MG63 (cell line): ENCODE measurements around the gene CELF1. TPM values are rescaled to one million over a fixed set of nuclear protein-coding genes. Genes with fewer than 3 reads are reported as not detected.

Experiments used
- DNase-seq: peaks from one replicate; pipeline ENCODE4 v3.0.0-alpha.2; 2020
- H3K27me3 ChIP-seq: fragments of 250-450 bp; sonication (Bioruptor Pico); 2 replicates; pipeline ENCODE4 v1.5.1; 2020; ENCODE audit warnings: mild to moderate bottlenecking, moderate library complexity
- H3K36me3 ChIP-seq: fragments of 250-450 bp; sonication (Bioruptor Pico); 2 replicates; pipeline ENCODE4 v1.5.1; 2020; ENCODE audit warnings: mild to moderate bottlenecking, moderate library complexity
- H3K4me3 ChIP-seq: fragments of 250-450 bp; sonication (Bioruptor Pico); 2 replicates; pipeline ENCODE4 v1.5.1; 2020; ENCODE audit warnings: mild to moderate bottlenecking, moderate library complexity
- H3K9me3 ChIP-seq: fragments of 250-450 bp; sonication (Bioruptor Pico); 2 replicates; pipeline ENCODE4 v1.5.1; 2020; ENCODE audit warnings: mild to moderate bottlenecking, moderate library complexity
- total RNA-seq: library from RNA; depleted of rRNA; stranded (reverse); fragments of >200 nt; shearing (Covaris generic); gene quantifications from 2 replicates; pipeline ENCODE4 v1.2.3, GENCODE V29; 2014; ENCODE audit warnings: low replicate concordance; rRNA removed

CELF1 gene
- total RNA-seq = 69.3 and 86.9 TPM in 2 replicates

DNA sequence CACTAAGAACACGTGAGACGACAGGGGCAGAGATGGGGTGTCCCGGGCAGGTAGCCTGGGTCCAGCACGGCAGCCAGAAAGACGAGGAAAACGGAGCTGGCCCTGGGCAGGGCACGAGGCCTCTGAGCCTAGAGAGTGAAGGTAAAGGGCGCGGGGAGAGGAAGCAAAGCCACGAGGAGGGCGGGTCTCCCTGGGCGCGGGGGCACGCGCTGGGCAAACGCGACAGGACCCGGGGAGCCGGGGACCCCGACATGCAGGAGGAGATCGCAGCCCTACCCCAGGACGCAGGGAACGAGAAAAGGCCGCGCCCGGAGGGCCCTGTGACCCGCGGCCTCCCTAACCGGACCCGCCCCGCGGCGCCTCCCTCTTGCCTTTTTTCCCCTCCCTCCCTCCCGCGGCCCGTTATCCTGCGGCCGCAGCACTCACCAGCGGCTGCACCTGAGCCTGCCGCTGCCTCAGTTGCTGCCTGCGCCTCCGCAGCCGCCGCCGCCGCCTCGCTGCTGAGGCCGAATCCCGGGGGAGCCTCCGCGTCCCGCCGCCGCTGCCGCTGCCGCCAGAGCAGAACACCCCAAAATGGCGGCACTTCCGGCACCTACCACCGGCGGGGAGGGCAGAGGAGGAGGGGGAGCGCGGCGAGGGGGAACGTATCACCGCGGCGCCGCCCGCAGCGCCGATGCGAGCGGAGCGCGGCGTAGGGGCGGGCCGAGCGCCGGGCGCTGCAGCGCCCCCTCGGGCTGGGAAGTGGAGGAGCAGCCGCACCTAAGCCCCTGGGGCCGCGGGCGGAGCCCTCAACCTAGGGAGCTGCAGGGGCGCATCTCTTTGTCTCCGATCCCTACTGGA lies at the start of gene CELF1:
Gene CELF1 (minus strand): TSS at position 567 of the 840 bp plus-strand sequence. CDS start 53,609 bp downstream, outside the sequence.
- Histone ChIP-seq H3K27me3 (no peaks in the 10 kb centered on the region), H3K4me3 (peak within 1 kb of the TSS; percentile 94), H3K36me3 (peaks cover 32% of the 10 kb centered on the region), H3K9me3 (no peaks in the 10 kb centered on the region)
- DNase-seq = peak; percentile 91

GRCh38 chr11:47599902-47600301 lies 47.0 kb upstream of the CELF1 start:
- Histone ChIP-seq H3K9me3 (no peaks in the 10 kb centered on the region), H3K4me3 (no peak overlapping the region), H3K27me3 (no peaks in the 10 kb centered on the region; the same call in 1 of the 2 replicates), H3K36me3 (no peaks in the 10 kb centered on the region)
- DNase-seq = no peak

- H3K9me3 ChIP-seq = no peaks in the 10 kb centered on the region
- DNase-seq = no peak
- no peak overlapping the region for H3K4me3 ChIP-seq
- H3K27me3 ChIP-seq = peaks cover 11% of the 10 kb centered on the region
- H3K36me3 ChIP-seq = no peaks in the 10 kb centered on the region
These were observed 43.0 kb upstream of the CELF1 start for GRCh38 chr11:47595967-47596366.

DNA sequence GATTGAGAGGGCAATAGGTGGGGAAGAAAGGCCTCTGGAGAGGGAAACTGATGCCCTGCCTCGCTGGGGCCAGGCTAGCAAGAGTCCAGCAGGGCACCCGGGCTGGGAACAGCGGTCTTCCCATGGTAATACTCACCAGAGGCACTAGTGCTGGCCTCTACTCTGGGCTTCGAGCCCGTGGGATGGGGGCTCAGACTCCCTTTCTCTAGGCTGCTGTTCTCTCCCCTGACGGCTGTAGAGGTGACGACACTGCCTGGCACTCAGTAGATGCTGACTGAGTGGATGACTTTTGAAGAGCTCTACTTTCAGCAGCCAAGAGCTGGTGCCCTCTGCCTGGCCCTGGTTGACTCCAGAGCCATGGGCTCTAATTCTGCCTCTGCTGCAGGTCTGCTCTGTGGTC lies 42.1 kb upstream of the CELF1 start:
- Histone ChIP-seq H3K4me3 (no peak overlapping the region), H3K27me3 (peaks cover 11% of the 10 kb centered on the region)

DNA sequence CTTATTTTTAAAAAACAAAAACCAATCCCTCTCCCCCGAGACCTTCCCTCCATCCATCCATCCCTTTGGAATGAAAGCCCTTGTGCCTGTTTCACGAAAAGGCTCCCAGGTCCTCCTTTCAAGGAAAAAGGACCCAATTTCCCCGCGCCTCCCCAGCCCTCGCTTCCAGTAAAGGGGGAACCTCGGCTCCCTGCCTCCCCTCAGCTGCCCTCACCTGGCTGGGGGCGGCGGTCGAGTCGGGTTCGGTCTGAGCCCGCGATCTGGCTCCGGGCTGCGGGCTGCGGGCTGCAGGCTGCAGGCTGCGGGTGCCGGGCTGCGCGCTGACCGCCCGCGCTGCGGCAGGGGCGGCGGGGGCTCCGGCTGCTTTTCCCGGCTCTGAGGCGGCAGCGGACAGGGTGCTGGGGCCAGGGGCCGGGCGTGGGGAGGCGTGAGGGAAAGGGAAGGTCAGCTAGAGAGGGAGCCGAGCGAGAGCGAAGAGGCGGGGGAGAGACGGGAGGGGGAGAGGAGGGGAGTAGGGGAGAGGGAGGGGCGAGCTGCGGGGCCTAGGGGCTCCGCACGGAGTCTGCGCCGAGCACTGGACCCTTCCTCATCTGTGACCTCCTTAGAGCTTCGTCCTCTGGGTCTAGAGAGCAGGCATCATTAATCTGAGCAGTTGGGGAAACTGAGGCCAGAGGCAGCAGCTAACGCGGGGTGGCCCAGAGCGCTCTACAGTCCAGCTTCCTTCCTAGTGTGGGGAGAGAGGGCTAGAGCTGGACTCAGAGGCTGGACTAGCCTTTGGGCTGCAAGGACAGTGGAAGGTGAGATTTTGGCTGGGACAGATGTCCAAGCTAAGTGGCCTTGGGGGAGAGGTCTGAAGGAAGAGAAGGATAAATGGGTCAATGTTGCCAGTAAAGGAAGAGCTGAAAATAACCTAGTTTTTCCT lies 41.3 kb upstream of the CELF1 start, which contains the start of gene C1QTNF4:
Gene C1QTNF4 (minus strand): TSS at position 478 of the 922 bp plus-strand sequence. CDS start 3,601 bp downstream, outside the sequence.
- H3K27me3 ChIP-seq = peaks cover 11% of the 10 kb centered on the region
- no peak for DNase-seq

More for the DNA sequence above, 42.1 kb upstream of the CELF1 start:
- no peak for DNase-seq
- H3K36me3 ChIP-seq = no peaks in the 10 kb centered on the region
- no peaks in the 10 kb centered on the region for H3K9me3 ChIP-seq

DNA sequence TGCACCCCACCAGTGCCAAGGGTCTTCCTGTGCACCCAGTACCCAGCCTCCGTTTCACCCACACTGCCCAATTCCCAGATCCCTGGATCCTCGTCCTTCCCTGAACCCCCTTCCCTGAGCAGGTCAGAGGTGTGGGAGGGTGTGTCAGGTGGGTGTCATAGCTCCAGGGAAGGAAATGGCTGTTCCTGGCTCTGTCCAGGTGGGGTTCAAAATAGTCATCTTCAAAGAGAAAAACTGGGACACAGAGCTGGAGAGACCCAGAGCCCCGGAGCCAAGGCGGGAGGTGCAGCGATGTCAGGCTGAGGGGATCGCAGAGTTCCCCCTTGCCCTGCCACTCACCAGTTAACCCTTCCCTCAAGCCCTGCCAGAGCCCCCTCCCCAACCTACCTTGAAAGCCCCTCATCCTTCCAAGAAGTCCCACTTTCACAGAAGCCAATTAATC lies 40.6 kb upstream of the CELF1 start:
- Histone ChIP-seq H3K36me3 (no peaks in the 10 kb centered on the region), H3K9me3 (no peaks in the 10 kb centered on the region), H3K4me3 (no peak overlapping the region), H3K27me3 (peaks cover 11% of the 10 kb centered on the region)
- no peak for DNase-seq

More for the DNA sequence above, 41.3 kb upstream of the CELF1 start, which contains the start of gene C1QTNF4:
- Histone ChIP-seq H3K36me3 (no peaks in the 10 kb centered on the region), H3K9me3 (no peaks in the 10 kb centered on the region), H3K4me3 (no peak within 1 kb of the TSS)

DNA sequence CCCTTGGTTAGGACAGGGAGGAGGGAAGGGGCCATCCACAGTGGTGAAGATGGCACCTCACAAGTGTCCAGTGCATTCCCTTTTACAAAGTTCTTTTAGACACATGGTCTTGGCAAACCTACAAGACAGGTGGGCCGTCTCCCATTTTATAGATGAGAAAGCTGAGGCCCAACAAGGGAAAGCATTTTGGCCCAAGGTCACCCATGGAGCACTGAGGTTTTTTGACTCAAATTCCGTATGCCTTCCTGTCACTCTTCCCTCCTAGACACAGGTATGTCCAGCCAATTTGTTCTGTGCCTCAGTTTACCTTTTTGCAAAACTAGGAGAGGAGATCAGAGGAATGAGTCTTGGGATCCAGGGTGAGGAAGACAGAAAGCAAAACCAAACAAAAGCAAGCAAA lies 40.0 kb upstream of the CELF1 start:
- Histone ChIP-seq H3K4me3 (no peak overlapping the region), H3K36me3 (no peaks in the 10 kb centered on the region), H3K27me3 (peaks cover 11% of the 10 kb centered on the region), H3K9me3 (no peaks in the 10 kb centered on the region)
- no peak for DNase-seq

DNA sequence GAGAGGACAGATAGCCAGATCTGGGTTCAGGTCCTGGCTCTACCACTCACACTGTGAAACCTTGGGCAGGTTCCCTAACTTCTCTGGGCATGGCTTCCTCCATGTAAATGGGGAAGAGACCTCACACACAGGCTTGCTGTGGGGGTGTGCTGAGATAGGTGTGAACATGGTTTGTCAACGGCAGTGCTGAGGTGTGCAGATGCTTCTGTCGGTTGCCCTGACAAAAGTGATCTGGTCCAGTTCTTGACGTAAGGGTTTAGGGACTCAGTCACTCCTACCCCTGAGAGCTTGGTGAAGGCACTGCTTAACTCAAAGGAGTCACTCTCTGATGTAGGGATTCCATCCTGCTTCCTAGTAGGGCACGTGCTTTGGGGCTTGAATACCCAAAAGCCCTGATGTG lies 39.3 kb upstream of the CELF1 start:
- Histone ChIP-seq H3K4me3 (no peak overlapping the region), H3K27me3 (peaks cover 11% of the 10 kb centered on the region), H3K36me3 (no peaks in the 10 kb centered on the region), H3K9me3 (no peaks in the 10 kb centered on the region)
- no peak for DNase-seq

DNA sequence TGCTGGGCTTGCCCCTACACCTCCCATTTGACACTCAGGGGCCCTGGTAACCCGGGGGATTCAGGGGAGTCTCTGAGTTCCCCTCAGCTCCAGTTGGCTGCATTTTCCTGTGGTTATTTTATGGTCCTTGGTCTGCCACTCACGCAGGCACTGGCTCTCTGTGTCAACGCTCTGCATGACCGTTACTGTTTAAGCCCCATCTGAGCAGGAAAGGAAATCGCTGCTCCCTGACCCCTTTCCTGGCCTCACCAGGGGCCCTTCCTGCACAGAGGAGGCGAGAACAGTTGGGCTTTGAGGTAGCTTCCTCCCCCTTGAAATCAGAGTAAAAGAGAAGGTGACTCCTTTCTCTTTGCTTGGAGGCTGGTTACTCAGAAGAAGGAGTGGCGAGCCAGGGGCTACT lies 38.8 kb upstream of the CELF1 start:
- Histone ChIP-seq H3K4me3 (no peak overlapping the region), H3K36me3 (no peaks in the 10 kb centered on the region), H3K9me3 (no peaks in the 10 kb centered on the region), H3K27me3 (peaks cover 11% of the 10 kb centered on the region)
- no peak for DNase-seq

GRCh38 chr11:47589977-47590861 lies 37.3 kb upstream of the CELF1 start:
- no peak for DNase-seq
- peaks cover 11% of the 10 kb centered on the region for H3K27me3 ChIP-seq
- H3K36me3 ChIP-seq = no peaks in the 10 kb centered on the region
- no peaks in the 10 kb centered on the region for H3K9me3 ChIP-seq
- no peak overlapping the region for H3K4me3 ChIP-seq

GRCh38 chr11:47589584-47589976 lies 36.6 kb upstream of the CELF1 start:
- DNase-seq = no peak
- Histone ChIP-seq H3K27me3 (peaks cover 11% of the 10 kb centered on the region), H3K36me3 (no peaks in the 10 kb centered on the region; the same call in 1 of the 2 replicates), H3K4me3 (no peak overlapping the region), H3K9me3 (no peaks in the 10 kb centered on the region)

GRCh38 chr11:47589118-47589517 lies 36.2 kb upstream of the CELF1 start:
- Histone ChIP-seq H3K36me3 (no peaks in the 10 kb centered on the region; the same call in 1 of the 2 replicates), H3K27me3 (peaks cover 11% of the 10 kb centered on the region), H3K4me3 (no peak overlapping the region), H3K9me3 (no peaks in the 10 kb centered on the region)
- DNase-seq = no peak

- Histone ChIP-seq H3K4me3 (no peak overlapping the region), H3K36me3 (peaks cover 12% of the 10 kb centered on the region)
- no peak for DNase-seq
These were observed 34.9 kb upstream of the CELF1 start for GRCh38 chr11:47587723-47588326.

DNA sequence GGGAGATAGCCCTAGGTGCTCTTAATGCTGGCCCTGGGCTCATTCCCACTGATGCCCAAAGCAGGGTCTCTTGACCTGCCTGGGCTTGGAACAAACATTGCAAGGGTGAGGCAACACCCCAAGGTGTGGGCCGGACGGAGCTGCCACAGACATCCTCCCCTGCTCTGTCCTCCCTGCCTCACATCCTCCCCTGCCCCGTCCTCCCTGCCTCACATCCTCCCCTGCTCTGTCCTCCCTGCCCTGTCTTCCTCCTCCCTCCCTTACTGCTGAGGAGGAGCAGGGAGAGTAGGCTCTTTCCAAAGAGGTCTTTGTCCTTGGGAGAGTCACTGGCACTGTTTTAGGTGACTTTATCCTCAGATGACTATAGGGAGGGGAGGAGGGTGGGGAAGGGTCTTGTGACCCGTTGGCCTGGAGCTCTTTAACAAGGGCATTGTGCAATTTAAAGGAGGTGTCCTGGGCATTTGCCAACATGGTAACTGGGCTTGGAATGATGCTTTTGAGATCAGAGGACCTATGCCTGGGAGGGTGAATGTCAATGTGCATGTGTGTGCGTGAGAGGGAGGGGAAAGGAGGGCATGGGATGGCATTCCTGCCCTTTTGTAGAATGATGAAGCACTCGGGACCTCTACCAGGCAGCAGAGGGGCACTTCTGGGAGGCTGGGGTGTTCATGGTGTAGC lies 34.2 kb upstream of the CELF1 start:
- no peak overlapping the region for H3K4me3 ChIP-seq
- no peaks in the 10 kb centered on the region for H3K9me3 ChIP-seq
- peaks cover 18% of the 10 kb centered on the region for H3K36me3 ChIP-seq
- H3K27me3 ChIP-seq = no peaks in the 10 kb centered on the region
- no peak for DNase-seq

More at GRCh38 chr11:47587723-47588326, 34.9 kb upstream of the CELF1 start:
- Histone ChIP-seq H3K27me3 (no peaks in the 10 kb centered on the region), H3K9me3 (no peaks in the 10 kb centered on the region)
